ENCODE measurements around the gene KCND2.
"Not testable (repeated sequence)": the region's sequence is repeated elsewhere in the genome, so short reads cannot be mapped to it uniquely, and the experiment has no call there.

Gene KCND2

GRCh38 chr7:120742372-120742771 lies 469.4 kb downstream of the KCND2 start:
- no peak for DNase-seq (ENCODE audit: low read depth, low spot score)

GRCh38 chr7:120743128-120743527 lies 470.2 kb downstream of the KCND2 start:
- DNase-seq (ENCODE audit: low read depth, low spot score), result no peak

- DNase-seq (ENCODE audit: low read depth, low spot score), result no peak
These were observed 487.1 kb downstream of the KCND2 start for GRCh38 chr7:120760050-120760449.

GRCh38 chr7:120760851-120761250 lies 487.9 kb downstream of the KCND2 start:
- DNase-seq (ENCODE audit: low read depth, low spot score), result no peak

- no peak for DNase-seq (ENCODE audit: low read depth, low spot score)
These were observed 497.2 kb downstream of the KCND2 start for GRCh38 chr7:120770206-120770605.

- DNase-seq (ENCODE audit: low read depth, low spot score), result no peak
These were observed 501.5 kb downstream of the KCND2 start for GRCh38 chr7:120774481-120774880.

GRCh38 chr7:120775755-120776154 lies 502.8 kb downstream of the KCND2 start:
- no peak for DNase-seq (ENCODE audit: low read depth, low spot score)

GRCh38 chr7:120779078-120779477 lies 506.1 kb downstream of the KCND2 start:
- not testable (repeated sequence) for DNase-seq (ENCODE audit: low read depth, low spot score)

GRCh38 chr7:120780451-120780850 lies 507.5 kb downstream of the KCND2 start:
- not testable (repeated sequence) for DNase-seq (ENCODE audit: low read depth, low spot score)

- no peak for DNase-seq (ENCODE audit: low read depth, low spot score)
These were observed 508.0 kb downstream of the KCND2 start for GRCh38 chr7:120780938-120781337.

GRCh38 chr7:120781924-120782323 lies 508.9 kb downstream of the KCND2 start:
- not testable (repeated sequence) for DNase-seq (ENCODE audit: low read depth, low spot score)

- DNase-seq (ENCODE audit: low read depth, low spot score), result no peak
These were observed 510.3 kb downstream of the KCND2 start for GRCh38 chr7:120783273-120783672.

- DNase-seq (ENCODE audit: low read depth, low spot score), result no peak
These were observed 510.7 kb downstream of the KCND2 start for GRCh38 chr7:120783721-120784120.

- DNase-seq (ENCODE audit: low read depth, low spot score), result no peak
These were observed 512.1 kb downstream of the KCND2 start for GRCh38 chr7:120785095-120785494.

- DNase-seq (ENCODE audit: low read depth, low spot score), result peak; percentile 26
These were observed 519.3 kb downstream of the KCND2 start for GRCh38 chr7:120792091-120792860.

- DNase-seq (ENCODE audit: low read depth, low spot score), result no peak
These were observed 519.8 kb downstream of the KCND2 start for GRCh38 chr7:120792861-120793130.

- DNase-seq (ENCODE audit: low read depth, low spot score), result no peak
These were observed 520.4 kb downstream of the KCND2 start for GRCh38 chr7:120793213-120793936.

- DNase-seq (ENCODE audit: low read depth, low spot score), result no peak
These were observed 521.2 kb downstream of the KCND2 start for GRCh38 chr7:120794106-120794729.

GRCh38 chr7:120797026-120797645 lies 524.2 kb downstream of the KCND2 start:
- no peak for DNase-seq (ENCODE audit: low read depth, low spot score)

GRCh38 chr7:120799147-120799546 lies 526.2 kb downstream of the KCND2 start:
- DNase-seq (ENCODE audit: low read depth, low spot score), result no peak
